Fibroblast of skin of right quadriceps (primary cell): ENCODE measurements around the gene FOXE1.
A peak's percentile ranks its signal among the peaks of the same experiment; 100 is the strongest.

Experiments used
- DNase-seq: peaks from one replicate; pipeline ENCODE4 v3.0.0-alpha.2; 2013

FOXE1 gene

GRCh38 chr9:97848480-97849237 lies 4.4 kb upstream of the FOXE1 start:
- no peak for DNase-seq

- DNase-seq, result no peak
These were observed 3.0 kb upstream of the FOXE1 start for GRCh38 chr9:97849980-97850379.

GRCh38 chr9:97850746-97851445 lies 2.1 kb upstream of the FOXE1 start:
- DNase-seq, result no peak

- DNase-seq, result no peak
These were observed 1.6 kb upstream of the FOXE1 start for GRCh38 chr9:97851446-97851883.

GRCh38 chr9:97852001-97852398 lies 1.0 kb upstream of the FOXE1 start:
- DNase-seq, result no peak

- DNase-seq, result no peak
These were observed 499 bp upstream of the FOXE1 start for GRCh38 chr9:97852399-97853055.

GRCh38 chr9:97853844-97854695 lies 1.0 kb downstream of the FOXE1 start:
- DNase-seq, result peak; percentile 18

GRCh38 chr9:97854696-97855485 lies 1.9 kb downstream of the FOXE1 start:
- no peak for DNase-seq

- DNase-seq, result no peak
These were observed 2.5 kb downstream of the FOXE1 start for GRCh38 chr9:97855486-97855875.

GRCh38 chr9:97855899-97856298 lies 2.9 kb downstream of the FOXE1 start:
- DNase-seq, result no peak

GRCh38 chr9:97856857-97857605 lies 4.0 kb downstream of the FOXE1 start:
- no peak for DNase-seq

- no peak for DNase-seq
These were observed 4.8 kb downstream of the FOXE1 start for GRCh38 chr9:97857606-97858392.

GRCh38 chr9:97858393-97858713 lies 5.3 kb downstream of the FOXE1 start:
- no peak for DNase-seq

GRCh38 chr9:97858826-97859225 lies 5.8 kb downstream of the FOXE1 start:
- DNase-seq, result no peak

- DNase-seq, result no peak
These were observed 6.3 kb downstream of the FOXE1 start for GRCh38 chr9:97859346-97859745.

GRCh38 chr9:97860451-97861147 lies 7.6 kb downstream of the FOXE1 start:
- DNase-seq, result no peak

GRCh38 chr9:97861148-97861475 lies 8.1 kb downstream of the FOXE1 start:
- DNase-seq, result no peak

GRCh38 chr9:97863314-97863713 lies 10.3 kb downstream of the FOXE1 start:
- DNase-seq, result no peak

GRCh38 chr9:97864396-97864795 lies 11.4 kb downstream of the FOXE1 start:
- no peak for DNase-seq

- no peak for DNase-seq
These were observed 13.3 kb downstream of the FOXE1 start for GRCh38 chr9:97866300-97866699.
